Effector memory CD8-positive, alpha-beta T cell (primary cell): Measurements from ENCODE around the gene CAMKV.
"Not testable (repeated sequence)": the region's sequence is repeated elsewhere in the genome, so short reads cannot be mapped to it uniquely, and the experiment has no call there.

Experiments
- ATAC-seq: fragments of 150-1000 bp; cut with Tn5 transposase; replicated peaks from 2 replicates; pipeline ENCODE4 v1.10.0; 2021; ENCODE audit warnings: mild to moderate bottlenecking, moderate library complexity
- DNase-seq, 3 experiments: peaks; one replicate each; pipeline ENCODE4 v3.0.0; 2021
- H3K27ac Mint-ChIP-seq, 2 donors: one replicate each; pipeline ENCODE4 v1.8.0; 2022; ENCODE audit warnings: mild to moderate bottlenecking in 2 of 2, mixed read lengths in 2 of 2, moderate library complexity in 2 of 2
- H3K27me3 Mint-ChIP-seq, 2 donors: one replicate each; pipeline ENCODE4 v1.8.0; 2022; ENCODE audit warnings: mixed read lengths in 2 of 2
- H3K36me3 Mint-ChIP-seq: one replicate; pipeline ENCODE4 v1.8.0; 2022; ENCODE audit warnings: mild to moderate bottlenecking, moderate library complexity, mixed read lengths; ENCODE audit not compliant: insufficient read depth
- H3K4me1 Mint-ChIP-seq, 2 donors: one replicate each; pipeline ENCODE4 v1.8.0; 2022; ENCODE audit warnings: low read depth in 2 of 2, mixed read lengths in 2 of 2
- H3K4me3 Mint-ChIP-seq, 2 donors: one replicate each; pipeline ENCODE4 v1.8.0; 2022; ENCODE audit warnings: mild to moderate bottlenecking in 2 of 2, mixed read lengths in 2 of 2, moderate library complexity in 2 of 2
- H3K9me3 Mint-ChIP-seq, 2 donors: one replicate each; pipeline ENCODE4 v1.8.0; 2022; ENCODE audit warnings: mixed read lengths in 2 of 2
- total RNA-seq, 9 experiments: gene quantifications; one replicate each; lab custom pipeline; 2026; lab: John Stamatoyannopoulos, UW

Gene CAMKV
- 0 to 0.67 (median 0.11) reads per million in 9 experiments for total RNA-seq

- peaks cover 45 to 65% of the 10 kb centered on the region in 2 donors for H3K27me3 Mint-ChIP-seq
- peak; percentile 66 for ATAC-seq
- H3K4me1 Mint-ChIP-seq = peaks cover 10 to 12% of the 10 kb centered on the region in 2 donors
- H3K9me3 Mint-ChIP-seq = no peaks in the 10 kb centered on the region
- no peak within 1 kb of the TSS for H3K27ac Mint-ChIP-seq
- DNase-seq = peak in 2 of 3 experiments; percentile 13 to 14
- H3K4me3 Mint-ChIP-seq = peak within 1 kb of the TSS; percentile 52 to 61
- peaks cover 3% of the 10 kb centered on the region for H3K36me3 Mint-ChIP-seq
These were observed at the start of gene CAMKV for GRCh38 chr3:49869525-49870126. Gene CAMKV (minus strand): TSS chr3:49869906. CDS start chr3:49862388, 7,518 bp downstream.

GRCh38 chr3:49917806-49918590, 48.3 kb upstream of the CAMKV start:
- not testable (repeated sequence) for H3K4me3 Mint-ChIP-seq

GRCh38 chr3:49916686-49917085, 47.0 kb upstream of the CAMKV start:
- no peak overlapping the region for H3K27ac Mint-ChIP-seq
- no peaks in the 10 kb centered on the region for H3K9me3 Mint-ChIP-seq

More at GRCh38 chr3:49917806-49918590, 48.3 kb upstream of the CAMKV start:
- peak overlapping the region in 1 of 2 donors; percentile 23 for H3K27ac Mint-ChIP-seq
- H3K36me3 Mint-ChIP-seq = peaks cover 19% of the 10 kb centered on the region
- not testable (repeated sequence) for ATAC-seq, H3K27me3 Mint-ChIP-seq, DNase-seq, H3K9me3 Mint-ChIP-seq, H3K4me1 Mint-ChIP-seq

GRCh38 chr3:49914906-49915305, 45.2 kb upstream of the CAMKV start:
- H3K9me3 Mint-ChIP-seq = no peaks in the 10 kb centered on the region
- H3K27ac Mint-ChIP-seq = no peak overlapping the region
- no peak overlapping the region for H3K4me3 Mint-ChIP-seq
- H3K36me3 Mint-ChIP-seq = peaks cover 17% of the 10 kb centered on the region
- ATAC-seq (no peak), DNase-seq (no peak)
- peaks cover 0 to 2% of the 10 kb centered on the region in 2 donors for H3K4me1 Mint-ChIP-seq
- H3K27me3 Mint-ChIP-seq = no peaks in the 10 kb centered on the region

More at GRCh38 chr3:49916686-49917085, 47.0 kb upstream of the CAMKV start:
- Mint-ChIP-seq H3K4me1 (peaks cover 0 to 2% of the 10 kb centered on the region in 2 donors), H3K4me3 (no peak overlapping the region), H3K27me3 (no peaks in the 10 kb centered on the region), H3K36me3 (peaks cover 24% of the 10 kb centered on the region)
- ATAC-seq = no peak
- DNase-seq = no peak

- Mint-ChIP-seq H3K4me3 (no peak overlapping the region), H3K9me3 (no peaks in the 10 kb centered on the region), H3K27ac (peak overlapping the region in 1 of 2 donors; percentile 13), H3K4me1 (peaks cover 0 to 2% of the 10 kb centered on the region in 2 donors), H3K27me3 (no peaks in the 10 kb centered on the region), H3K36me3 (peaks cover 19% of the 10 kb centered on the region)
- ATAC-seq (no peak), DNase-seq (no peak)
These were observed 43.2 kb upstream of the CAMKV start for GRCh38 chr3:49912881-49913281.

DNA sequence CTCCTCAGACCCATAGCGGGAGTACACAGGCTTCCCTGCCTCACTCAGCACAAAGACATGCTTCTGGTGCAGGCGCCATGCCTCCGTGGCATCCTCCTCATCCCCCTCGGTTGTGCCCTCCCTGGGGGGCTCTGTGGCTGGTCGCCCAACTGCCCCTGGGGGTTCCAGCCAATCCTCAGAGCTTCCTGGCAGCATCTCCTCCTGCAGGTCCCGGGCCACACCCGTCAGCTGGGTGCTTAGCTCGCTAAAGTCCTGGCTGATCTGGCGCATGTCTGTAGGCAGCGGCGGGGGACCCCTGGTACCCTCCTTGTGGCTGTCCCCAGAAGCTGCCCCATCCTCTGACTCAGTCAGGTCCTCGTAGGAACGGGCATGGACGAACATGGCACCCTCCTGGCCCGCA, 41.9 kb upstream of the CAMKV start:
- H3K36me3 Mint-ChIP-seq = peaks cover 14% of the 10 kb centered on the region
- H3K4me3 Mint-ChIP-seq = no peak overlapping the region
- H3K9me3 Mint-ChIP-seq = no peaks in the 10 kb centered on the region
- peaks cover 2 to 4% of the 10 kb centered on the region in 2 donors for H3K4me1 Mint-ChIP-seq
- H3K27ac Mint-ChIP-seq = no peak overlapping the region
- ATAC-seq (no peak), DNase-seq (no peak)
- no peaks in the 10 kb centered on the region for H3K27me3 Mint-ChIP-seq

GRCh38 chr3:49911124-49911420, 41.4 kb upstream of the CAMKV start:
- Mint-ChIP-seq H3K27me3 (no peaks in the 10 kb centered on the region), H3K36me3 (peaks cover 14% of the 10 kb centered on the region), H3K4me3 (no peak overlapping the region), H3K4me1 (peaks cover 4 to 5% of the 10 kb centered on the region in 2 donors), H3K27ac (peak overlapping the region in 1 of 2 donors; percentile 32), H3K9me3 (no peaks in the 10 kb centered on the region)
- DNase-seq (no peak), ATAC-seq (no peak)

GRCh38 chr3:49910409-49911123, 40.9 kb upstream of the CAMKV start:
- ATAC-seq (no peak), DNase-seq (no peak)
- Mint-ChIP-seq H3K9me3 (no peaks in the 10 kb centered on the region), H3K27me3 (no peaks in the 10 kb centered on the region), H3K36me3 (peaks cover 14% of the 10 kb centered on the region), H3K4me1 (peaks cover 8 to 10% of the 10 kb centered on the region in 2 donors), H3K27ac (peak overlapping the region in 1 of 2 donors; percentile 32), H3K4me3 (no peak overlapping the region)

- no peak overlapping the region for H3K4me3 Mint-ChIP-seq
- no peak for DNase-seq
- H3K9me3 Mint-ChIP-seq = no peaks in the 10 kb centered on the region
- H3K27me3 Mint-ChIP-seq = no peaks in the 10 kb centered on the region
- peaks cover 12 to 18% of the 10 kb centered on the region in 2 donors for H3K4me1 Mint-ChIP-seq
- no peak overlapping the region for H3K27ac Mint-ChIP-seq
- H3K36me3 Mint-ChIP-seq = peaks cover 13% of the 10 kb centered on the region
- no peak for ATAC-seq
These were observed 38.9 kb upstream of the CAMKV start for GRCh38 chr3:49908373-49909199.

DNA sequence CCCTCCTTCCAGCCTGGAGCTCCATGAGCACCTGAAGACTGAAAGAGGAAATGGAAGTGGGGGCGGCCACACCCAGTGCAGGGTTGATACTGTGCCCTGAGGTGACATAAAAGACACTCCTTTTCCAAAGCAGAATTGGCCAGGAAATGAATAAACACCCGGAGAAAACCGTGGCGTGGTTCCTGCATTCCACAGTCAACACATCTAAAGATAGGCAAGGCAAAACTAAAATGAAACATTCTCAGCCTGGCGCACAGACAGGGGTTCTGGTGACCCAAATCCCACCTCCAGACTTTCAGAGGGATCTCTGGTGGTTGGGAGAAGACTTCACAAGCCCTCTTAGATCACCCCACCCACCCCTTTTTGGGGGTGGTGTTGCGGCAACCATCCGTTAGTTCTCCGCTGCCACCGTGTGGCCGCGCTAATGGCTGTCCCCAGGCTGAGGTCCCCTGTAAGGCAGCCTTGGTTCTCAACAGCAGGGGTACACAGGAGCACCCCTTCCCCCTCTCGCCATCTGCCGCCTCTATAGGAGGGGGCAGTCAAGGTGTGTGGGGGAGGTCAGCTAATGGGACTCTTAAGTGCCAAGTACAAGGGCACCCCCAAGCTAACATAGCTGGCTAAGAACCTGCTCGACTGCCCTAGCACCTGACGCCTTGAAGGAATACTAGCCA, 36.5 kb upstream of the CAMKV start:
- peaks cover 12 to 18% of the 10 kb centered on the region in 2 donors for H3K4me1 Mint-ChIP-seq
- H3K4me3 Mint-ChIP-seq = peak overlapping the region; percentile 12 to 53
- DNase-seq (peak; percentile 9 to 23 (median 21)), ATAC-seq (peak; percentile 16)
- H3K27ac Mint-ChIP-seq = peak overlapping the region; percentile 79 to 84
- H3K36me3 Mint-ChIP-seq = peaks cover 2% of the 10 kb centered on the region
- H3K9me3 Mint-ChIP-seq = no peaks in the 10 kb centered on the region
- H3K27me3 Mint-ChIP-seq = no peaks in the 10 kb centered on the region

- ATAC-seq, H3K27me3 Mint-ChIP-seq, H3K9me3 Mint-ChIP-seq, DNase-seq, H3K27ac Mint-ChIP-seq, H3K36me3 Mint-ChIP-seq: not testable (repeated sequence)
- H3K4me3 Mint-ChIP-seq = peak overlapping the region; percentile 83 to 84
- peaks cover 12 to 18% of the 10 kb centered on the region in 2 donors for H3K4me1 Mint-ChIP-seq
These were observed 34.7 kb upstream of the CAMKV start for GRCh38 chr3:49904448-49904847.
